Measurements from ENCODE around the gene S100B.

DNA sequence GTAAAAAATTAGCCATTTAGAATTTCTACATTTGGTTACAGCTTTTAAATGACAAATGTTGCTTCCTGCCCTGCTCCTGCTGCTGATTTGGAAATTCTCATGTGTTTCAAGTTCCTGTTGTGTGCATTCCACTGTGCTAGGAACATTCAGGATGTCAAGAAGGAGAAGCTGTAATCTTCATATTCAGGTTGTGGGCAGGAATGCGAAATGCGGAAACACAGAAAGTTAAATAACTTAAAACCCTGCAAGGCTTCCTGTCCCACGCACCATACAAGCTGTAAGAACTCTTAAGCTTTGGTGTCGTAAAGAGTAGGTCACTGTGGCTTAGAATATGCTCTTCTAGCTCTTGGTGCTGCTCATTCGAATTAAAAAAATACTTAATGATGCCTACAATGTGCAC, 52.6 kb downstream of the S100B start:
- TF ChIP-seq, protein P1, sequence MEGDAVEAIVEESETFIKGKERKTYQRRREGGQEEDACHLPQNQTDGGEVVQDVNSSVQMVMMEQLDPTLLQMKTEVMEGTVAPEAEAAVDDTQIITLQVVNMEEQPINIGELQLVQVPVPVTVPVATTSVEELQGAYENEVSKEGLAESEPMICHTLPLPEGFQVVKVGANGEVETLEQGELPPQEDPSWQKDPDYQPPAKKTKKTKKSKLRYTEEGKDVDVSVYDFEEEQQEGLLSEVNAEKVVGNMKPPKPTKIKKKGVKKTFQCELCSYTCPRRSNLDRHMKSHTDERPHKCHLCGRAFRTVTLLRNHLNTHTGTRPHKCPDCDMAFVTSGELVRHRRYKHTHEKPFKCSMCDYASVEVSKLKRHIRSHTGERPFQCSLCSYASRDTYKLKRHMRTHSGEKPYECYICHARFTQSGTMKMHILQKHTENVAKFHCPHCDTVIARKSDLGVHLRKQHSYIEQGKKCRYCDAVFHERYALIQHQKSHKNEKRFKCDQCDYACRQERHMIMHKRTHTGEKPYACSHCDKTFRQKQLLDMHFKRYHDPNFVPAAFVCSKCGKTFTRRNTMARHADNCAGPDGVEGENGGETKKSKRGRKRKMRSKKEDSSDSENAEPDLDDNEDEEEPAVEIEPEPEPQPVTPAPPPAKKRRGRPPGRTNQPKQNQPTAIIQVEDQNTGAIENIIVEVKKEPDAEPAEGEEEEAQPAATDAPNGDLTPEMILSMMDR (IDR thresholded peaks at IDR 0.05; ENCODE audit: borderline replicate concordance, extremely low read depth, low read length, poor library complexity, severe bottlenecking), result no peak
- TF ChIP-seq EZH2 (IDR thresholded peaks at IDR 0.05; ENCODE audit: borderline replicate concordance, low read depth, low read length, severe bottlenecking), result no peak

Measured in DND-41 (cell line).